Panc1 (cell line): Measurements from ENCODE around the gene TRAF4. TPM values are rescaled to one million over a fixed set of nuclear protein-coding genes. Genes with fewer than 3 reads are reported as not detected.

ENCODE experiments used
- ATAC-seq: fragments of 200-7000 bp; cut with Tn5 transposase; 2 replicates; pipeline ENCODE4 v1.9.1; 2020; ENCODE audit warnings: mild to moderate bottlenecking, moderate library complexity
- BruUV-seq: library from RNA; stranded (reverse); fragments of 400-500 nt; replicated peaks from 2 replicates; lab custom pipeline; 2021; lab: Mats Ljungman, UMichigan
- CTCF ChIA-PET: fragments of 300-600 bp; sonication (Branson Sonifier 250); formaldehyde crosslinking; loops from one replicate; lab custom pipeline; 2022; ENCODE audit warnings: antibody characterized with exemption; lab: Charles Lee
- POLR2A ChIA-PET: fragments of 300-600 bp; sonication (Branson Sonifier 250); formaldehyde crosslinking; loops from one replicate; lab custom pipeline; 2022; ENCODE audit warnings: antibody characterized with exemption; lab: Charles Lee
- DNase-seq: peaks from one replicate; pipeline ENCODE4 v3.0.0-alpha.2; 2010; ENCODE audit warnings: low read depth, low spot score
- H3K27ac ChIP-seq: 2 replicates; pipeline ENCODE4 v1.5.1; 2011; ENCODE audit warnings: mild to moderate bottlenecking, low read length, inconsistent platforms
- H3K27me3 ChIP-seq: fragments of 200-500 bp; sonication (Bioruptor generic); 2 replicates; pipeline ENCODE4 v1.6.0; 2014; ENCODE audit warnings: low read length, inconsistent platforms; ENCODE audit not compliant: control insufficient read depth, insufficient read depth
- H3K36me3 ChIP-seq: fragments of 200-500 bp; sonication (Bioruptor generic); 2 replicates; pipeline ENCODE4 v1.5.1; 2014; ENCODE audit warnings: inconsistent platforms, mild to moderate bottlenecking, low read length, moderate library complexity; ENCODE audit not compliant: control insufficient read depth, insufficient read depth
- H3K4me1 ChIP-seq: 2 replicates; pipeline ENCODE4 v1.5.1; 2011; ENCODE audit warnings: inconsistent platforms, mild to moderate bottlenecking, low read length, moderate library complexity; ENCODE audit not compliant: control insufficient read depth, insufficient read depth
- H3K4me3 ChIP-seq, 2 experiments: 2 replicates each; pipeline ENCODE4 v1.5.1; 2011 to 2012; ENCODE audit warnings: low read depth in 2 of 2, low read length in 2 of 2, mild to moderate bottlenecking in 2 of 2, inconsistent platforms in 1 of 2, moderate library complexity in 1 of 2
- H3K9me3 ChIP-seq: fragments of 200-500 bp; sonication (Bioruptor generic); 2 replicates; pipeline ENCODE4 v1.5.1; 2014; ENCODE audit warnings: low read depth, mild to moderate bottlenecking, inconsistent platforms, low read length, moderate library complexity; ENCODE audit not compliant: control insufficient read depth, insufficient read depth
- CTCF ChIP-seq: fragments of 450-650 bp; IDR thresholded peaks from 2 replicates; pipeline ENCODE4 v1.5.1; 2017; ENCODE audit warnings: mild to moderate bottlenecking
- POLR2AphosphoS5 ChIP-seq: IDR thresholded peaks from 2 replicates; pipeline ENCODE4 v1.6.1; 2012; ENCODE audit warnings: mild to moderate bottlenecking, low read depth, low read length, moderate library complexity
- REST ChIP-seq, 2 experiments: IDR thresholded peaks; 2 replicates each; pipeline ENCODE4 v1.6.1; 2011 to 2012; ENCODE audit warnings: low read depth in 2 of 2, control low read depth in 1 of 2, low read length in 1 of 2, mild to moderate bottlenecking in 1 of 2, moderate library complexity in 1 of 2; ENCODE audit not compliant: insufficient read depth in 1 of 2
- SIN3A ChIP-seq: IDR thresholded peaks from 2 replicates; pipeline ENCODE4 v1.6.1; 2012; ENCODE audit warnings: low read depth, mild to moderate bottlenecking, low read length, moderate library complexity, borderline replicate concordance; ENCODE audit not compliant: insufficient read depth
- TCF7L2 ChIP-seq: IDR thresholded peaks from 2 replicates; pipeline ENCODE4 v1.6.1; 2011; ENCODE audit warnings: mild to moderate bottlenecking, low read depth, low read length, inconsistent platforms
- in situ Hi-C: cut with HindIII; loops from 2 replicates; pipeline ENCODE4 v1.10.0; 2016; ENCODE audit warnings: low sequenced_read_pairs, low pct_unique_long_range_greater_than_20kb
- intact Hi-C: fragments of 100-400 bp; cut with micrococcal nuclease; formaldehyde crosslinking; loops from one replicate; pipeline ENCODE4 v1.10.0; 2022; ENCODE audit not compliant: unreplicated experiment
- total RNA-seq: library from RNA; stranded (reverse); gene quantifications from one replicate; pipeline ENCODE4 v1.2.1, GENCODE V29; 2021; ENCODE audit not compliant: unreplicated experiment

Gene TRAF4
- total RNA-seq, 1 experiment from 2014 or later: 108 TPM

- ATAC-seq (peak; percentile 66), DNase-seq (peak; percentile 42)
- no TSS peak for BruUV-seq
- H3K9me3 ChIP-seq: no peaks in the 10 kb centered on the region
- ChIA-PET POLR2A (interaction anchor here (0.6 to 0.7 kb wide), 3 partner anchors 12 to 108 kb away, joined by 3 to 9 read pairs (median 7); no protein-coding TSS in a partner anchor), CTCF (interaction anchor here (0.5 to 1.9 kb wide), 25 partner anchors 9 to 190 kb away, joined by 3 to 12 read pairs (median 4); partner anchors contain the start of genes FLOT2 and TLCD1)
- H3K27me3 ChIP-seq: no peaks in the 10 kb centered on the region
- H3K4me3 ChIP-seq: no peak overlapping the region
- in situ Hi-C loops: loop anchor here (10.0 kb wide), 2 partner anchors 51 to 111 kb away; no protein-coding TSS in a partner anchor
- intact Hi-C loops: loop anchor here (1.0 to 10.0 kb wide), 2 partner anchors 44 to 111 kb away; no protein-coding TSS in a partner anchor
- no peaks in the 10 kb centered on the region; the same call in 1 of the 2 replicates for H3K36me3 ChIP-seq
- TF ChIP-seq TCF7L2 (no peak), CTCF (peak; percentile 86)
- H3K4me1 ChIP-seq: peaks cover 17% of the 10 kb centered on the region
- no peak overlapping the region for H3K27ac ChIP-seq
These were observed 20.0 kb downstream of the TRAF4 start for GRCh38 chr17:28763804-28764266.

DNA sequence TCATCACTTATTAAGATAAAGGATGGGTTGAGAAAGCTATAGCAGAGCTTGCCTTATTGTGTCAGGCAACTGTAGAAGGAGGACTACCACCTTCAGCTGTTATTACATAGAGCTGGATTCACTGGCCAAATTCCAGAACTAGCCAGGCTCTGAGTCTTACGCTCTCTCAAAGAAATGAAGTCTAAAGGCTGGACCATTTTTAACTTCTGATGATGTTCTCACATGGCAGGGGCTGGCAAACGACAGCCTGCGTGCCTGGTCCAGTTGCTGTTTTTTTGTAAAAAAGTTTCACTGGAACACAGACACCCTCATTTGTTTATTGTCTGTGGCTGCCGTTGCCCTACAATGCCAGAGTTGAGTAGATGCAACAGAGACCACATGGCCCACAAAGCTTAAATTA, 21.2 kb downstream of the TRAF4 start:
- DNase-seq (no peak), ATAC-seq (no peak)
- TF ChIP-seq SIN3A (no peak), POLR2AphosphoS5 (no peak), CTCF (no peak), REST (IDR thresholded peaks at IDR 0.05; ENCODE audit: insufficient read depth in 1 of 2, low read depth in 2 of 2, low read length in 1 of 2) (no peak), TCF7L2 (no peak)
- H3K4me3 ChIP-seq: no peak overlapping the region
- no peaks in the 10 kb centered on the region for H3K36me3 ChIP-seq
- H3K27me3 ChIP-seq: no peaks in the 10 kb centered on the region
- intact Hi-C loops: loop anchor here (10.0 kb wide), 1 partner anchor 110 kb away; no protein-coding TSS in a partner anchor
- no peak overlapping the region for H3K27ac ChIP-seq
- in situ Hi-C loops: loop anchor here (10.0 kb wide), 2 partner anchors 50 to 110 kb away; no protein-coding TSS in a partner anchor
- ChIA-PET POLR2A (interaction anchor here (0.6 kb wide), 1 partner anchor 104 kb away, joined by 7 read pairs; no protein-coding TSS in a partner anchor), CTCF (interaction anchor here (0.6 to 1.9 kb wide), 3 partner anchors 11 to 117 kb away, joined by 3 to 11 read pairs (median 5); no protein-coding TSS in a partner anchor)
- peaks cover 17% of the 10 kb centered on the region for H3K4me1 ChIP-seq
- no TSS peak for BruUV-seq
- no peaks in the 10 kb centered on the region for H3K9me3 ChIP-seq
